MM.1S (cell line): ENCODE data around the gene PANK2.

ENCODE experiments used
- CTCF ChIP-seq: fragments of 300-600 bp; sonication (generic); IDR thresholded peaks from 2 replicates; pipeline ENCODE4 v1.5.1; 2016; ENCODE audit warnings: antibody characterized with exemption, low read length, mixed read lengths
- EZH2phosphoT487 ChIP-seq: fragments of 300-600 bp; sonication (generic); IDR thresholded peaks from 2 replicates; pipeline ENCODE4 v1.6.1; 2018; ENCODE audit warnings: antibody characterized with exemption, low read length

GRCh38 chr20:3896853-3897583, 7.8 kb downstream of the PANK2 start:
- TF ChIP-seq EZH2phosphoT487 (no peak), CTCF (no peak)
